Liver (tissue), 9 donors: Measurements from ENCODE around the gene MCTP1. TPM values are rescaled to one million over a fixed set of nuclear protein-coding genes. Genes with fewer than 3 reads are reported as not detected.

Source experiments
- DNase-seq: peaks from one replicate; pipeline ENCODE4 v3.0.0-alpha.2; 2017; ENCODE audit warnings: low spot score
- H3K27ac ChIP-seq, 2 donors: one replicate each; pipeline ENCODE4 v1.7.0; 2013; ENCODE audit warnings: inconsistent platforms in 2 of 2, low read length in 2 of 2, control low read depth in 1 of 2, low read depth in 1 of 2, mild to moderate bottlenecking in 1 of 2
- H3K27me3 ChIP-seq, 4 donors: one replicate each; pipeline versions ENCODE4 v1.6.1 to v1.7.0; 2013; ENCODE audit warnings: low read length in 3 of 4, inconsistent platforms in 1 of 4, mild to moderate bottlenecking in 1 of 4, moderate library complexity in 1 of 4; ENCODE audit not compliant: control insufficient read depth in 4 of 4, insufficient read depth in 4 of 4
- H3K36me3 ChIP-seq, 4 donors: one replicate each; pipeline versions ENCODE4 v1.6.1 to v1.7.0; 2013; ENCODE audit warnings: low read length in 3 of 4, mild to moderate bottlenecking in 3 of 4, low read depth in 1 of 4, moderate library complexity in 1 of 4; ENCODE audit not compliant: control insufficient read depth in 4 of 4, insufficient read depth in 3 of 4
- H3K4me1 ChIP-seq, 4 donors: one replicate each; pipeline versions ENCODE4 v1.6.1 to v1.7.0; 2013; ENCODE audit warnings: low read length in 3 of 4, mild to moderate bottlenecking in 3 of 4, moderate library complexity in 1 of 4; ENCODE audit not compliant: control insufficient read depth in 4 of 4, insufficient read depth in 4 of 4
- H3K4me3 ChIP-seq, 3 donors: one replicate each; pipeline versions ENCODE4 v1.6.1 to v1.7.0; 2013; ENCODE audit warnings: low read length in 3 of 3, control low read depth in 1 of 3, low read depth in 1 of 3, mild to moderate bottlenecking in 1 of 3
- H3K9ac ChIP-seq, 2 donors: one replicate each; pipeline ENCODE4 v1.7.0; 2013; ENCODE audit warnings: low read length in 2 of 2, mild to moderate bottlenecking in 2 of 2, moderate library complexity in 2 of 2, control low read depth in 1 of 2, low read depth in 1 of 2
- H3K9me3 ChIP-seq, 4 donors: one replicate each; pipeline versions ENCODE4 v1.6.1 to v1.7.0; 2013; ENCODE audit warnings: low read length in 3 of 4; ENCODE audit not compliant: control insufficient read depth in 4 of 4
- ATF3 ChIP-seq: IDR thresholded peaks from 2 replicates; pipeline ENCODE4 v1.6.1; 2016; ENCODE audit warnings: antibody characterized with exemption
- EGR1 ChIP-seq, 2 donors: IDR thresholded peaks; 2 replicates each; pipeline ENCODE4 v1.6.1; 2016 to 2018; ENCODE audit warnings: antibody characterized with exemption in 2 of 2, low read depth in 2 of 2
- FOXA1 ChIP-seq: IDR thresholded peaks from 2 replicates; pipeline ENCODE4 v1.6.1; 2016; ENCODE audit warnings: antibody characterized with exemption
- FOXA2 ChIP-seq: IDR thresholded peaks from 2 replicates; pipeline ENCODE4 v1.6.1; 2016; ENCODE audit warnings: antibody characterized with exemption
- GABPA ChIP-seq, 2 donors: IDR thresholded peaks in 1 of 2; conservative IDR thresholded peaks in 1 of 2; 2 replicates each; pipeline ENCODE4 v1.6.1; 2016; ENCODE audit warnings: antibody characterized with exemption in 2 of 2, mild to moderate bottlenecking in 1 of 2, moderate library complexity in 1 of 2
- HNF4A ChIP-seq, 2 donors: conservative IDR thresholded peaks; 2 replicates each; pipeline ENCODE4 v1.6.1; 2016; ENCODE audit warnings: antibody characterized with exemption in 2 of 2, mild to moderate bottlenecking in 2 of 2
- HNF4G ChIP-seq: IDR thresholded peaks from 2 replicates; pipeline ENCODE4 v1.6.1; 2016; ENCODE audit warnings: antibody characterized with exemption
- JUND ChIP-seq, 2 donors: IDR thresholded peaks; 2 replicates each; pipeline ENCODE4 v1.6.1; 2016; ENCODE audit warnings: antibody characterized with exemption in 2 of 2
- MAX ChIP-seq: IDR thresholded peaks from 2 replicates; pipeline ENCODE4 v1.6.1; 2016; ENCODE audit warnings: antibody characterized with exemption
- NR2F2 ChIP-seq: IDR thresholded peaks from 2 replicates; pipeline ENCODE4 v1.6.1; 2016; ENCODE audit warnings: antibody characterized with exemption
- RAD21 ChIP-seq, 2 donors: IDR thresholded peaks; 2 replicates each; pipeline ENCODE4 v1.6.1; 2016; ENCODE audit warnings: antibody characterized with exemption in 2 of 2, mild to moderate bottlenecking in 2 of 2
- REST ChIP-seq: IDR thresholded peaks from 2 replicates; pipeline ENCODE4 v1.6.1; 2016; ENCODE audit warnings: antibody characterized with exemption, mild to moderate bottlenecking
- RXRA ChIP-seq, 2 donors: IDR thresholded peaks; 2 replicates each; pipeline ENCODE4 v1.6.1; 2017 to 2018; ENCODE audit warnings: antibody characterized with exemption in 2 of 2, mild to moderate bottlenecking in 1 of 2
- SP1 ChIP-seq: IDR thresholded peaks from 2 replicates; pipeline ENCODE4 v1.6.1; 2018; ENCODE audit warnings: antibody characterized with exemption, mild to moderate bottlenecking
- TAF1 ChIP-seq: conservative IDR thresholded peaks from 2 replicates; pipeline ENCODE4 v1.6.1; 2016; ENCODE audit warnings: antibody characterized with exemption, mild to moderate bottlenecking
- YY1 ChIP-seq: IDR thresholded peaks from 2 replicates; pipeline ENCODE4 v1.6.1; 2016; ENCODE audit warnings: antibody characterized with exemption, mild to moderate bottlenecking
- ZBTB33 ChIP-seq: IDR thresholded peaks from 2 replicates; pipeline ENCODE4 v1.6.1; 2016; ENCODE audit warnings: antibody characterized with exemption
- WGBS: extraction: QIAGEN DNeasy Blood & Tissue Kit; methylation state at CpG from one replicate; pipeline ENCODE4 v1.1.7; 2013; 5-methylcytosine and 5-hydroxymethylcytosine counted together
- polyA plus RNA-seq, 2 donors: library from polyadenylated mRNA; stranded (reverse) in 1 of 2; unstranded in 1 of 2; fragments of 200-250 nt in 1 of 2; fragments of >200 nt in 1 of 2; fragmentation: Nextera tagmentation in 1 of 2; extraction: Ambion mirVana in 1 of 2; gene quantifications; one replicate each; pipeline versions ENCODE4 v1.2.1 to v1.2.3, GENCODE V29; 2013 to 2015
- total RNA-seq, 2 donors: library from RNA; depleted of rRNA; stranded (reverse); fragments of >200 nt; gene quantifications; one replicate each; pipeline ENCODE4 v1.2.3, GENCODE V29; 2014
- TF ChIP-seq, protein P1 (sequence below): fragments of 150-350 bp; IDR thresholded peaks from 2 replicates; pipeline ENCODE4 v1.5.1; 2017; ENCODE audit warnings: improper control_type of control experiment, low read depth, low read length; ENCODE audit not compliant: missing input control
- donor health status: healthy.
- donor health status: healthy.
- donor health status: healthy.
- donor health status: healthy.
- donor health status: healthy.

Gene MCTP1
- total RNA-seq, result 1 to 10 TPM; 5.7 to 7.6 TPM
- 1 to 10 TPM in 1 of 2 donors, under 1 TPM in 1; 0.67 to 3.0 TPM for polyA plus RNA-seq

DNA sequence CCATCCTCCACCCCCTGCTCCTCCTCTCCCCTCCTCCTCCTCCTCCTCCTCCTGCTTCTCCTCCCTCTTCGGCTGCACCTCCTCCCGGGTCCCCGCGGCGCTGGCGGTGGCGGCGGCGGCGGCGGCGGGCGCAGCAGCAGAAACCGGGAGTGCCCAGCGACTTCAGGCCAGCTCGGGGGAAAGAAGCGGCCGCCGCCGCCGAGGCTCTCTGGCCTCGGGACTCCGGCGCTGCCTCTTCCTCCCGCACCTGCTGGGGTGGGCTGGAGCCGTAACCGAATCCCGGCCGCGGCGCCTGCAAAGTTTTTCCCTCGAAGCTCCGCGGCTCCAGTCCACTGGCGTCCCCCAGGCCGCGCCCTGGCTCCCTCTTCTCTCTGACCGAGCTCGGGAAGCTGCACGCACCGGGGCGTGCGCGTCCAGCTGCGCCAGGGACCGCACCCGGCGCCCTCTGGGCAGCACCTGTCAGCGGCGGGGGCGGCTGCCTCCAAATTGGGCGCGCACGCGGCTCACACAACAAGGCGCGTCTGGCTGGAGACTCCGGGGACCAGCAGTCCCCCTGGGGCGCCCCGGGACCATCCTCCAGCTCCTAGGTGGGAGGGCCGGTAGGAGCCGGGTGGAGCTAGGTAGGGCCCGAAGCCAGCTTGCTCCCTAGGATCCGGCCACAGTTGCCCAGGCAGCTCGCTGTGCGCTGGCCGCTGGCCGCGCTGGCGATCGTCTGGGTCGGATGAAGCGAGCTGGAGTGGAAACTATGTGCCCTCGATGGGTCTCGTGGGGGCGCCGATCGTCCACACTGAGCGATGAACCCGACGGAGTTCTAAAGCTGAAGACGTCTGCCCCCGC is at the start of gene MCTP1:
MCTP1 (minus strand) TSS at position 523 of the 837 bp plus-strand sequence.
- no peaks in the 10 kb centered on the region for H3K36me3 ChIP-seq
- peaks cover 4 to 27% (median 9%) of the 10 kb centered on the region in 4 donors for H3K27me3 ChIP-seq
- no peak within 1 kb of the TSS for H3K27ac ChIP-seq
- peak within 1 kb of the TSS; percentile 35 to 86 (median 61) for H3K4me3 ChIP-seq
- peaks cover 15 to 20% (median 17%) of the 10 kb centered on the region in 4 donors for H3K4me1 ChIP-seq
- 1% methylated on average over 83 of the region's 83 CpGs for WGBS
- no peaks in the 10 kb centered on the region for H3K9me3 ChIP-seq
- no peak for DNase-seq
- no peak within 1 kb of the TSS for H3K9ac ChIP-seq
- TF ChIP-seq YY1, result no peak
- no peak for TF ChIP-seq FOXA2
- TF ChIP-seq EGR1 (IDR thresholded peaks at IDR 0.05; ENCODE audit: low read depth in 2 of 2), result no peak
- TF ChIP-seq ZBTB33, result no peak
- TF ChIP-seq REST, result no peak
- TF ChIP-seq FOXA1, result no peak
- no peak for TF ChIP-seq HNF4A (conservative IDR thresholded peaks at IDR 0.05)
- no peak for TF ChIP-seq HNF4G
- TF ChIP-seq RXRA (IDR thresholded peaks at IDR 0.05), result no peak
- TF ChIP-seq TAF1, result no peak
- TF ChIP-seq GABPA (IDR thresholded peaks at IDR 0.05 in 1 of 2, conservative IDR thresholded peaks at IDR 0.05 in 1 of 2), result no peak
- no peak for TF ChIP-seq NR2F2
- no peak for TF ChIP-seq RAD21 (IDR thresholded peaks at IDR 0.05)
- no peak for TF ChIP-seq ATF3
- TF ChIP-seq, protein P1, sequence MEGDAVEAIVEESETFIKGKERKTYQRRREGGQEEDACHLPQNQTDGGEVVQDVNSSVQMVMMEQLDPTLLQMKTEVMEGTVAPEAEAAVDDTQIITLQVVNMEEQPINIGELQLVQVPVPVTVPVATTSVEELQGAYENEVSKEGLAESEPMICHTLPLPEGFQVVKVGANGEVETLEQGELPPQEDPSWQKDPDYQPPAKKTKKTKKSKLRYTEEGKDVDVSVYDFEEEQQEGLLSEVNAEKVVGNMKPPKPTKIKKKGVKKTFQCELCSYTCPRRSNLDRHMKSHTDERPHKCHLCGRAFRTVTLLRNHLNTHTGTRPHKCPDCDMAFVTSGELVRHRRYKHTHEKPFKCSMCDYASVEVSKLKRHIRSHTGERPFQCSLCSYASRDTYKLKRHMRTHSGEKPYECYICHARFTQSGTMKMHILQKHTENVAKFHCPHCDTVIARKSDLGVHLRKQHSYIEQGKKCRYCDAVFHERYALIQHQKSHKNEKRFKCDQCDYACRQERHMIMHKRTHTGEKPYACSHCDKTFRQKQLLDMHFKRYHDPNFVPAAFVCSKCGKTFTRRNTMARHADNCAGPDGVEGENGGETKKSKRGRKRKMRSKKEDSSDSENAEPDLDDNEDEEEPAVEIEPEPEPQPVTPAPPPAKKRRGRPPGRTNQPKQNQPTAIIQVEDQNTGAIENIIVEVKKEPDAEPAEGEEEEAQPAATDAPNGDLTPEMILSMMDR, result no peak
- no peak for TF ChIP-seq SP1
- TF ChIP-seq JUND (IDR thresholded peaks at IDR 0.05), result no peak
- TF ChIP-seq MAX, result no peak
